BLaER1 treated with 17β-estradiol and CSF1 and Interleukin-3, amounts not matched to agents 10 nM and 100 nM (cell line): ENCODE measurements around the gene MKS1.

Experiments
- H3K27ac ChIP-seq, 11 experiments: shearing (Covaris generic); formaldehyde crosslinking; 2 replicates each; pipeline ENCODE4 v1.8.1; 2022
- H3K27me3 ChIP-seq, 11 experiments: shearing (Covaris generic); formaldehyde crosslinking; 2 replicates each; pipeline ENCODE4 v1.8.1; 2022
- H3K36me3 ChIP-seq, 11 experiments: shearing (Covaris generic); formaldehyde crosslinking; 2 replicates each; pipeline ENCODE4 v1.8.1; 2022
- H3K4me1 ChIP-seq, 10 experiments: shearing (Covaris generic); formaldehyde crosslinking; 2 replicates each; pipeline ENCODE4 v1.8.1; 2022
- H3K4me2 ChIP-seq, 11 experiments: shearing (Covaris generic); formaldehyde crosslinking; 2 replicates each; pipeline ENCODE4 v1.8.1; 2022
- H3K4me3 ChIP-seq, 10 experiments: shearing (Covaris generic); formaldehyde crosslinking; 2 replicates each; pipeline ENCODE4 v1.8.1; 2022
- H3K9ac ChIP-seq, 11 experiments: shearing (Covaris generic); formaldehyde crosslinking; 2 replicates each; pipeline ENCODE4 v1.8.1; 2022
- H3K9me3 ChIP-seq, 11 experiments: shearing (Covaris generic); formaldehyde crosslinking; replicated peaks in 1 of 11; 2 replicates each; pipeline ENCODE4 v1.8.1; 2022
- H4K20me1 ChIP-seq, 11 experiments: shearing (Covaris generic); formaldehyde crosslinking; 2 replicates each; pipeline ENCODE4 v1.8.1; 2022
- Cebpa-rat ChIP-seq, 11 experiments: shearing (Covaris generic); IDR thresholded peaks; 2 replicates each; pipeline ENCODE4 v1.8.1; 2022

MKS1 gene

GRCh38 chr17:58217766-58218165, 1.3 kb downstream of the MKS1 start:
- H3K36me3 ChIP-seq, result peaks cover 0 to 21% (median 4%) of the 10 kb centered on the region in 11 experiments; a peak in 8 of 22 replicates
- H3K9ac ChIP-seq, result no peak overlapping the region
- no peak for TF ChIP-seq Cebpa-rat (IDR thresholded peaks at IDR 0.05)
- H3K9me3 ChIP-seq, result no peaks in the 10 kb centered on the region
- H3K27ac ChIP-seq, result no peak overlapping the region
- no peak overlapping the region for H3K4me3 ChIP-seq
- H3K4me2 ChIP-seq, result 0 out of 22 replicates have a peak overlapping the region, but pooled peaks of 1 of the 11 experiments have one; percentile 89
- no peaks in the 10 kb centered on the region for H4K20me1 ChIP-seq
- H3K4me1 ChIP-seq, result peaks cover 10 to 22% (median 15%) of the 10 kb centered on the region in 10 experiments
- H3K27me3 ChIP-seq, result no peaks in the 10 kb centered on the region

- H3K27me3 ChIP-seq, result no peaks in the 10 kb centered on the region
- no peak overlapping the region for H3K9ac ChIP-seq
- no peak for TF ChIP-seq Cebpa-rat (IDR thresholded peaks at IDR 0.05)
- H3K4me2 ChIP-seq, result no peak overlapping the region
- H3K27ac ChIP-seq, result no peak overlapping the region
- H3K4me1 ChIP-seq, result peaks cover 10 to 22% (median 15%) of the 10 kb centered on the region in 10 experiments
- H3K9me3 ChIP-seq, result no peaks in the 10 kb centered on the region
- H3K4me3 ChIP-seq, result no peak overlapping the region
- peaks cover 0 to 23% (median 8%) of the 10 kb centered on the region in 11 experiments; a peak in 9 of 22 replicates for H3K36me3 ChIP-seq
- H4K20me1 ChIP-seq, result no peaks in the 10 kb centered on the region
These were observed 3.4 kb downstream of the MKS1 start for GRCh38 chr17:58215685-58216084.

GRCh38 chr17:58210922-58211321, 8.1 kb downstream of the MKS1 start:
- no peak overlapping the region for H3K9ac ChIP-seq
- no peak overlapping the region for H3K4me2 ChIP-seq
- H3K36me3 ChIP-seq, result peaks cover 0 to 59% (median 21%) of the 10 kb centered on the region in 11 experiments; a peak in 15 of 22 replicates
- H3K27me3 ChIP-seq, result no peaks in the 10 kb centered on the region
- H3K4me3 ChIP-seq, result no peak overlapping the region
- no peaks in the 10 kb centered on the region for H3K9me3 ChIP-seq
- no peak overlapping the region for H3K27ac ChIP-seq
- TF ChIP-seq Cebpa-rat (IDR thresholded peaks at IDR 0.05), result no peak
- H4K20me1 ChIP-seq, result no peaks in the 10 kb centered on the region
- no peaks in the 10 kb centered on the region for H3K4me1 ChIP-seq

- H3K4me1 ChIP-seq, result no peaks in the 10 kb centered on the region
- H3K9ac ChIP-seq, result no peak overlapping the region
- H3K4me3 ChIP-seq, result no peak overlapping the region
- H3K27me3 ChIP-seq, result no peaks in the 10 kb centered on the region
- peaks cover 0 to 57% (median 20%) of the 10 kb centered on the region in 11 experiments; a peak in 14 of 22 replicates for H3K36me3 ChIP-seq
- no peaks in the 10 kb centered on the region for H4K20me1 ChIP-seq
- H3K9me3 ChIP-seq, result no peaks in the 10 kb centered on the region
- no peak for TF ChIP-seq Cebpa-rat (IDR thresholded peaks at IDR 0.05)
- no peak overlapping the region for H3K27ac ChIP-seq
- no peak overlapping the region for H3K4me2 ChIP-seq
These were observed 10.7 kb downstream of the MKS1 start for GRCh38 chr17:58208344-58208743.

GRCh38 chr17:58207451-58207850, 11.6 kb downstream of the MKS1 start:
- Histone ChIP-seq H3K4me1 (no peaks in the 10 kb centered on the region), H4K20me1 (no peaks in the 10 kb centered on the region), H3K9me3 (no peaks in the 10 kb centered on the region), H3K27ac (no peak overlapping the region), H3K4me2 (no peak overlapping the region), H3K36me3 (peaks cover 0 to 48% (median 12%) of the 10 kb centered on the region in 11 experiments; a peak in 13 of 22 replicates), H3K9ac (no peak overlapping the region), H3K27me3 (no peaks in the 10 kb centered on the region), H3K4me3 (no peak overlapping the region)
- no peak for TF ChIP-seq Cebpa-rat (IDR thresholded peaks at IDR 0.05)

- TF ChIP-seq Cebpa-rat (IDR thresholded peaks at IDR 0.05), result no peak
- H3K9ac ChIP-seq, result no peak overlapping the region
- no peaks in the 10 kb centered on the region for H3K27me3 ChIP-seq
- no peaks in the 10 kb centered on the region for H4K20me1 ChIP-seq
- H3K36me3 ChIP-seq, result peaks cover 0 to 43% (median 9%) of the 10 kb centered on the region in 11 experiments; a peak in 11 of 22 replicates
- no peak overlapping the region for H3K4me3 ChIP-seq
- no peaks in the 10 kb centered on the region for H3K9me3 ChIP-seq
- no peak overlapping the region for H3K27ac ChIP-seq
- H3K4me2 ChIP-seq, result no peak overlapping the region
- H3K4me1 ChIP-seq, result no peaks in the 10 kb centered on the region
These were observed 13.1 kb downstream of the MKS1 start for GRCh38 chr17:58205936-58206335.

- TF ChIP-seq Cebpa-rat (IDR thresholded peaks at IDR 0.05), result no peak
- no peak overlapping the region for H3K27ac ChIP-seq
- no peak overlapping the region for H3K4me2 ChIP-seq
These were observed 14.3 kb downstream of the MKS1 start for GRCh38 chr17:58204796-58205195.

GRCh38 chr17:58202859-58203258, 16.2 kb downstream of the MKS1 start:
- Histone ChIP-seq H3K4me2 (no peak overlapping the region), H4K20me1 (no peaks in the 10 kb centered on the region), H3K4me3 (no peak overlapping the region), H3K27ac (no peak overlapping the region), H3K9me3 (no peaks in the 10 kb centered on the region), H3K36me3 (peaks cover 0 to 21% (median 3%) of the 10 kb centered on the region in 11 experiments; a peak in 8 of 22 replicates), H3K4me1 (no peaks in the 10 kb centered on the region), H3K9ac (no peak overlapping the region), H3K27me3 (no peaks in the 10 kb centered on the region)
- TF ChIP-seq Cebpa-rat (IDR thresholded peaks at IDR 0.05), result no peak

More at GRCh38 chr17:58204796-58205195, 14.3 kb downstream of the MKS1 start:
- no peak overlapping the region for H3K9ac ChIP-seq
- no peaks in the 10 kb centered on the region for H4K20me1 ChIP-seq
- H3K4me1 ChIP-seq, result no peaks in the 10 kb centered on the region
- no peak overlapping the region for H3K4me3 ChIP-seq
- H3K27me3 ChIP-seq, result no peaks in the 10 kb centered on the region
- peaks cover 0 to 33% (median 6%) of the 10 kb centered on the region in 11 experiments; a peak in 10 of 22 replicates for H3K36me3 ChIP-seq
- no peaks in the 10 kb centered on the region for H3K9me3 ChIP-seq

- Histone ChIP-seq H4K20me1 (no peaks in the 10 kb centered on the region; a peak in 1 of 22 replicates), H3K4me2 (no peak overlapping the region), H3K9ac (no peak overlapping the region), H3K4me1 (peaks cover 0 to 9% (median 7%) of the 10 kb centered on the region in 10 experiments; a peak in 15 of 20 replicates), H3K27ac (no peak overlapping the region), H3K4me3 (no peak overlapping the region), H3K36me3 (no peaks in the 10 kb centered on the region), H3K9me3 (no peaks in the 10 kb centered on the region), H3K27me3 (no peaks in the 10 kb centered on the region)
- no peak for TF ChIP-seq Cebpa-rat (IDR thresholded peaks at IDR 0.05)
These were observed 18.9 kb downstream of the MKS1 start for GRCh38 chr17:58200024-58200633.

- no peaks in the 10 kb centered on the region for H3K27me3 ChIP-seq
- no peak for TF ChIP-seq Cebpa-rat (IDR thresholded peaks at IDR 0.05)
These were observed 22.4 kb downstream of the MKS1 start for GRCh38 chr17:58196610-58197009.

More at GRCh38 chr17:58196610-58197009, 22.4 kb downstream of the MKS1 start:
- no peaks in the 10 kb centered on the region for H3K36me3 ChIP-seq
- H3K4me3 ChIP-seq, result no peak overlapping the region
- peaks cover 0 to 23% (median 19%) of the 10 kb centered on the region in 10 experiments; a peak in 17 of 20 replicates for H3K4me1 ChIP-seq
- H3K27ac ChIP-seq, result no peak overlapping the region
- H3K9ac ChIP-seq, result no peak overlapping the region
- H3K9me3 ChIP-seq, result no peaks in the 10 kb centered on the region
- H4K20me1 ChIP-seq, result peaks cover 0 to 7% (median 0%) of the 10 kb centered on the region in 11 experiments; a peak in 2 of 22 replicates
- H3K4me2 ChIP-seq, result no peak overlapping the region
